Mucosa of descending colon (tissue), 3 donors: ENCODE measurements around the gene CAV1. TPM values are rescaled to one million over a fixed set of nuclear protein-coding genes. Genes with fewer than 3 reads are reported as not detected.

Source experiments
- ATAC-seq: fragments of 200-7000 bp; cut with Tn5 transposase; one replicate; pipeline ENCODE4 v1.9.1; 2020; ENCODE audit warnings: mild to moderate bottlenecking, moderate library complexity
- DNase-seq, 3 donors: peaks; one replicate each; pipeline ENCODE4 v3.0.0-alpha.2; 2020
- H3K36me3 ChIP-seq: fragments of 200-600 bp; one replicate; pipeline ENCODE4 v1.8.0; 2021; ENCODE audit warnings: low read depth, mild to moderate bottlenecking
- H3K4me1 ChIP-seq: fragments of 200-600 bp; one replicate; pipeline ENCODE4 v1.8.0; 2021; ENCODE audit warnings: low read depth, mild to moderate bottlenecking
- H3K4me3 ChIP-seq: fragments of 200-600 bp; one replicate; pipeline ENCODE4 v1.8.0; 2021; ENCODE audit warnings: mild to moderate bottlenecking
- H3K9me3 ChIP-seq: fragments of 200-600 bp; one replicate; pipeline ENCODE4 v1.8.0; 2021; ENCODE audit warnings: mild to moderate bottlenecking
- intact Hi-C, 2 donors: fragments of 100-400 bp; cut with DNase I in 1 of 2; cut with micrococcal nuclease in 1 of 2; formaldehyde crosslinking; loops; one replicate each; pipeline versions ENCODE4 v1.11.0 to v1.11.1; 2022; cut with DNase I, micrococcal nuclease
- total RNA-seq, 3 donors: library from RNA; stranded (reverse); fragmentation: NEBNext Ultra II Directional in 2 of 3; extraction: Animal tissue kit (Norgen Biotek cat#: 25700) in 2 of 3; gene quantifications; one replicate each; pipeline versions ENCODE4 v1.2.1 to v1.2.4, GENCODE V29; 2021 to 2023
- TF ChIP-seq, protein P1 (sequence below): fragments of 200-600 bp; IDR thresholded peaks from one replicate; pipeline ENCODE4 v1.8.0; 2022; ENCODE audit warnings: antibody characterized with exemption, mild to moderate bottlenecking
- donor health status: DM: no; HTN: no; CAD: no; lungs with moderate emphysema.
- donor health status: DM: no; HTN: no; CAD: no.
- donor health status: DM: no; HTN: yes; CAD: no.

The CAV1 gene
- total RNA-seq, 3 donors from 2014 or later = 17.9 to 248 (median 46.1) TPM

DNA sequence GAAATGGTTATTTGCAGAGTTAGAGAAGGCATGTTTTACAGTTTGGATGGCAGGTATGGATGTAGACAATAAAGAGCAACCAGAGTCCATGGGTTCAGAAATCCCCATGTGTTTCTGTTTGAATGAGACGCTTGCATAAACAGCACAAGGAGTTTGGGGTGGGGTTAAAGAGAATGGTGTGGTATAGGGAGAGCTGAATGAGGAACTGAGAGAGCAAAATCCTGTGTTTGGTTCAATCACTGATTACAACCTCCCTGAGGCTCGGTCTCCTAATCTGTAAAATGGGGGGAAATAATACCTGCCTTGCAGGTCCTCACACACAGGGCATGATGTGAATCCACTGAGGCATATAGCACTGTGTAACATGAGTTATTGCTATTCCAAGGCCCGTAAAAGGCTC lies 23.7 kb downstream of the CAV1 start:
- no peaks in the 10 kb centered on the region for H3K9me3 ChIP-seq
- no peaks in the 10 kb centered on the region for H3K36me3 ChIP-seq
- no peaks in the 10 kb centered on the region for H3K4me1 ChIP-seq
- TF ChIP-seq, protein P1, sequence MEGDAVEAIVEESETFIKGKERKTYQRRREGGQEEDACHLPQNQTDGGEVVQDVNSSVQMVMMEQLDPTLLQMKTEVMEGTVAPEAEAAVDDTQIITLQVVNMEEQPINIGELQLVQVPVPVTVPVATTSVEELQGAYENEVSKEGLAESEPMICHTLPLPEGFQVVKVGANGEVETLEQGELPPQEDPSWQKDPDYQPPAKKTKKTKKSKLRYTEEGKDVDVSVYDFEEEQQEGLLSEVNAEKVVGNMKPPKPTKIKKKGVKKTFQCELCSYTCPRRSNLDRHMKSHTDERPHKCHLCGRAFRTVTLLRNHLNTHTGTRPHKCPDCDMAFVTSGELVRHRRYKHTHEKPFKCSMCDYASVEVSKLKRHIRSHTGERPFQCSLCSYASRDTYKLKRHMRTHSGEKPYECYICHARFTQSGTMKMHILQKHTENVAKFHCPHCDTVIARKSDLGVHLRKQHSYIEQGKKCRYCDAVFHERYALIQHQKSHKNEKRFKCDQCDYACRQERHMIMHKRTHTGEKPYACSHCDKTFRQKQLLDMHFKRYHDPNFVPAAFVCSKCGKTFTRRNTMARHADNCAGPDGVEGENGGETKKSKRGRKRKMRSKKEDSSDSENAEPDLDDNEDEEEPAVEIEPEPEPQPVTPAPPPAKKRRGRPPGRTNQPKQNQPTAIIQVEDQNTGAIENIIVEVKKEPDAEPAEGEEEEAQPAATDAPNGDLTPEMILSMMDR = no peak
- intact Hi-C loops = no loop called here
- ATAC-seq (peak; percentile 24), DNase-seq (no peak)
- H3K4me3 ChIP-seq = no peak overlapping the region

DNA sequence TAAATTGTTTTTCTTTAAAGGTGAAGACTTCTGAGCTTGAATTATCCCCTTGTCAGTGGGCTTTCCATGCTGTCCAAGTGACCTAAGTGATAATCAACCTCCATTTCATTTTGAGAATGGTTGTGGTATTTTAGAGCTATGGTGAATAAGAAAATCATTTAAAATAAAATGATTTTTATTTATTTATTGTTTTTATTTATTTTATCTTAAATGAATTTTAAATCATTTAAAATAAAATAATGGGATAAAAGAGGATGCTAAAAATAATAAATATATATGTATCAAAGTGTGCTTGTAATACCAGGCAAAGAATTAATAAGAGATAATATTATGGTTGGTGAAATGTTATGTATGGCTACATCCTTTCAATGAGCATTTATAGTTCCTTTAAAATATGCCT lies 24.5 kb downstream of the CAV1 start:
- no peaks in the 10 kb centered on the region for H3K4me1 ChIP-seq
- TF ChIP-seq, protein P1 = no peak
- no peaks in the 10 kb centered on the region for H3K36me3 ChIP-seq
- no peaks in the 10 kb centered on the region for H3K9me3 ChIP-seq
- ATAC-seq (no peak), DNase-seq (no peak)
- intact Hi-C loops = no loop called here
- H3K4me3 ChIP-seq = no peak overlapping the region

DNA sequence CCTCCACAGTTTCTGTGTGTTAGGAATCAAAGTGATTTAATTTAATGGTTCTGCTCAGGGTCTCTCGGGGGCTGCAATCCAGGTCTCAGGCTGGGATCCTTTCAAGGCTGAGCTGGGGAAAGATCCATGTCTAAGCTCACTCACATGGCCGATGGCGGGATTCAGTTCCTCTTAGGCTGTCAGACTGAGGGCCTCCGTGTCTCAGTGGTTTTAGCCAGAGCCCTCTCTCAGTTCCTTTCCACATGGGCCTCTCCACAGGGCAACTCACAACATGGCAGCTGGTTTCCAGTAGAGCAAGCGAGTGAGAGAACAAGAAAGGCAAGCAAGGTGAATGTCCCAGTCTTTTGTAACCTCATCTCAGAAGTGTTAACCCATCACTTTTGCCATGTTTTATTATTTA lies 26.9 kb downstream of the CAV1 start:
- H3K4me3 ChIP-seq = no peak overlapping the region

DNA sequence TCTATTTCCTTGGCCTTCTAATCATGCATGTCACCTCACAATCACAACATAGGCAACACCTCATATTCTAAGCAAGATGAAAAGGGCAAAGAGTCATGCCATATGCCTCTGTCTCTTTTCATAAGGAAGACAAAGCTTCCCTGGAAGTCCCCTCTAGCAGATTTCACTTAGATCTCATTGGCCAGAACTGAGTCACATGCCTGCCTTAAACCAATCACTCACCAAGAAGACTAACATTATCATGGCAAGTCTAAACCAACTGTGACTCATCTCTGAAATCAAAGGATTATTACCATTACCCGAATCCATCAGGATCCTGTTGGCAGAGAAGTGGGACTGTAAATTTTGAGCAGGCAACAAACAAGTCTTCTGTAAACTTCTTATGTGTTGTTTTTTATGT lies 27.8 kb downstream of the CAV1 start:
- TF ChIP-seq, protein P1 = no peak
- no peaks in the 10 kb centered on the region for H3K9me3 ChIP-seq
- no peaks in the 10 kb centered on the region for H3K4me1 ChIP-seq
- ATAC-seq = no peak
- no peak overlapping the region for H3K4me3 ChIP-seq
- DNase-seq = no peak
- H3K36me3 ChIP-seq = no peaks in the 10 kb centered on the region
- intact Hi-C loops = no loop called here

More for the DNA sequence above, 26.9 kb downstream of the CAV1 start:
- no peak for ATAC-seq
- intact Hi-C loops = no loop called here
- H3K36me3 ChIP-seq = no peaks in the 10 kb centered on the region
- DNase-seq = no peak
- no peaks in the 10 kb centered on the region for H3K4me1 ChIP-seq
- H3K9me3 ChIP-seq = no peaks in the 10 kb centered on the region
- TF ChIP-seq, protein P1 = no peak

DNA sequence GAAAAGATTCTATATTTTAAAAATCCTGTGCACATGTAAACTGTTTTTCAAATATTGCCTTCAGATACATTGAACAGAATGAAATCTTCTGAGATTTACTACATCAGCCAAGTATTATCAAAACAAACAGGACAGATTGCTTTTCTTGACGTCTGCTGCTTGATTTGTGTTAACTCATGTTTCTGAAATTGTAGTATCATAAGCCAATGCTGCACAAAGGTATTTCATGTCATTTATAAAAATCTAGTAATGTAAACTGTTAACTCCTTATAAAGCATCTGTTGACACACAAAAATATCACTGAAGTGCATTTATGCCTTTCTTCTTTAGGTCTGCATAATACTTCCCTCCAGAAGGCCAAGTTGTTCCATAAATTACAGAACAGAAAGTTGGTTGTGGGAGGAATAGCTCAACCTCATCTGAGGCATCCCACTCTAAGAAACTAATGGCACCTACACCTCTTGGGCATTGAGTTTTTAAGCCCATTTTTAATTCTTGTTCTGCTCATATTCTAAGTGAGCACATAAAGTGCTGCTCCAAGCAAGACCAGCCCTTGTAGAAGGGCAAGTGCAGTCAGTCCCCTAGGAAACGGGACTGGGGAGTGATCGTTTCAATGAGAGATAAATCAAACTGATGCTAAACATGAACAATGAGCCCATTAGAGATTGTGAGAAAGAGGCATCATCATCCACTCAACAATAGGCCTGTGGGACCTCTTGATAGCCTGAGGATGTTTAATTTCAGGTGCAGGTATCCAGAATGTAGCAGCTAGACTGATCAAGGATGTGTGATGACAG lies 28.5 kb downstream of the CAV1 start:
- H3K9me3 ChIP-seq = no peaks in the 10 kb centered on the region
- no peaks in the 10 kb centered on the region for H3K36me3 ChIP-seq
- no peak for ATAC-seq
- H3K4me1 ChIP-seq = no peaks in the 10 kb centered on the region
- no peak for DNase-seq
- no peak overlapping the region for H3K4me3 ChIP-seq
- TF ChIP-seq, protein P1 = no peak
- intact Hi-C loops = no loop called here
